MCF 10A (cell line): Measurements from ENCODE around the gene MYADML2. TPM values are rescaled to one million over a fixed set of nuclear protein-coding genes. Genes with fewer than 3 reads are reported as not detected.

Experiments used
- BruUV-seq: library from RNA; stranded (reverse); fragments of 400-500 nt; replicated peaks from 2 replicates; lab custom pipeline; 2021; lab: Mats Ljungman, UMichigan
- CTCF ChIA-PET: fragments of 300-600 bp; sonication (Branson Sonifier 250); formaldehyde crosslinking; extraction: SDS; loops from one replicate; lab custom pipeline; 2021; ENCODE audit warnings: antibody characterized with exemption, inconsistent platforms; lab: Yijun Ruan, JAX
- POLR2A ChIA-PET: fragments of 300-600, 350-650 bp; sonication (Branson Sonifier 250); formaldehyde crosslinking; extraction: SDS; loops from one replicate; lab custom pipeline; 2020; ENCODE audit warnings: antibody characterized with exemption, inconsistent platforms; lab: Yijun Ruan, JAX
- DNase-seq: peaks from one replicate; pipeline ENCODE4 v3.0.0-alpha.2; 2018; ENCODE audit not compliant: unreplicated experiment
- H3K27ac Mint-ChIP-seq: one replicate; pipeline ENCODE4 v1.8.0; 2022; ENCODE audit warnings: mild to moderate bottlenecking, low read depth, mixed read lengths; ENCODE audit not compliant: unreplicated experiment
- H3K27me3 Mint-ChIP-seq: one replicate; pipeline ENCODE4 v1.8.0; 2022; ENCODE audit warnings: mixed read lengths; ENCODE audit not compliant: insufficient read depth, unreplicated experiment
- H3K36me3 Mint-ChIP-seq: one replicate; pipeline ENCODE4 v1.8.0; 2022; ENCODE audit warnings: mild to moderate bottlenecking, moderate library complexity, mixed read lengths; ENCODE audit not compliant: insufficient read depth, unreplicated experiment
- H3K4me1 Mint-ChIP-seq: one replicate; pipeline ENCODE4 v1.8.0; 2022; ENCODE audit warnings: mixed read lengths; ENCODE audit not compliant: insufficient read depth, unreplicated experiment
- H3K4me3 Mint-ChIP-seq: one replicate; pipeline ENCODE4 v1.8.0; 2022; ENCODE audit warnings: mild to moderate bottlenecking, moderate library complexity, mixed read lengths; ENCODE audit not compliant: unreplicated experiment
- H3K9me3 Mint-ChIP-seq: one replicate; pipeline ENCODE4 v1.8.0; 2022; ENCODE audit warnings: mixed read lengths; ENCODE audit not compliant: unreplicated experiment
- intact Hi-C: fragments of 100-400 bp; cut with micrococcal nuclease; formaldehyde crosslinking; loops from 2 replicates; pipeline ENCODE4 v1.14.1; 2022
- total RNA-seq: library from RNA; stranded (reverse); gene quantifications from 2 replicates; pipeline ENCODE4 v1.2.3, GENCODE V29; 2022
- TF ChIP-seq, protein P1 (sequence below): fragments of 200-600 bp; IDR thresholded peaks from one replicate; pipeline ENCODE4 v1.8.0; 2022; ENCODE audit warnings: antibody characterized with exemption, mild to moderate bottlenecking; ENCODE audit not compliant: unreplicated experiment

Gene MYADML2
- total RNA-seq, 1 experiment from 2014 or later = not detected

DNA sequence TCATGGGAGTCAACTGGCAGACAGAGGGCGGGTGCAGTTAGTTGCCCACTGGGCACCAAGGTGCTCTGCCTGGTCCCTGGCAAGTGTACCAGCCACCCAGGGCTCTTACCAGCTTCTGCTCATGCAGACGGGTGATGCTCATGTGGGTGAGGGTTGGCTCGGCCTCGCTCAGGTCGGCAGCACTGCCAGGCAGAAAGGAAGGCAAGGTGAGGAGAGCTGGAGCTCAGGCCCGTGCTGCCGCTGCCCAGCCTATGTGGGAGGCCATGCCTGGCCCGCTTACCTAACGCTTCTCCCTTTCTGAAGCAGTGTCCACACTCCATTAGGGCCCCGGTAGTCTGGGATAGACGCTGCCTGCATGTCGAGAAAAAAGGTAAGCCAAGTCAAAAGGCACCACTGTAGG lies 31.7 kb downstream of the MYADML2 start:
- intact Hi-C loops = loop anchor here (10.0 kb wide), 1 partner anchor 51 kb away; the partner anchor contains the start of gene P4HB
- TF ChIP-seq, protein P1, sequence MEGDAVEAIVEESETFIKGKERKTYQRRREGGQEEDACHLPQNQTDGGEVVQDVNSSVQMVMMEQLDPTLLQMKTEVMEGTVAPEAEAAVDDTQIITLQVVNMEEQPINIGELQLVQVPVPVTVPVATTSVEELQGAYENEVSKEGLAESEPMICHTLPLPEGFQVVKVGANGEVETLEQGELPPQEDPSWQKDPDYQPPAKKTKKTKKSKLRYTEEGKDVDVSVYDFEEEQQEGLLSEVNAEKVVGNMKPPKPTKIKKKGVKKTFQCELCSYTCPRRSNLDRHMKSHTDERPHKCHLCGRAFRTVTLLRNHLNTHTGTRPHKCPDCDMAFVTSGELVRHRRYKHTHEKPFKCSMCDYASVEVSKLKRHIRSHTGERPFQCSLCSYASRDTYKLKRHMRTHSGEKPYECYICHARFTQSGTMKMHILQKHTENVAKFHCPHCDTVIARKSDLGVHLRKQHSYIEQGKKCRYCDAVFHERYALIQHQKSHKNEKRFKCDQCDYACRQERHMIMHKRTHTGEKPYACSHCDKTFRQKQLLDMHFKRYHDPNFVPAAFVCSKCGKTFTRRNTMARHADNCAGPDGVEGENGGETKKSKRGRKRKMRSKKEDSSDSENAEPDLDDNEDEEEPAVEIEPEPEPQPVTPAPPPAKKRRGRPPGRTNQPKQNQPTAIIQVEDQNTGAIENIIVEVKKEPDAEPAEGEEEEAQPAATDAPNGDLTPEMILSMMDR = no peak
- ChIA-PET POLR2A (interaction anchor here (0.7 to 2.8 kb wide), 5 partner anchors 11 to 620 kb away, joined by 3 to 59 read pairs (median 4); partner anchors contain the start of gene MAFG), CTCF (no interaction called here)
- peaks cover 37% of the 10 kb centered on the region for H3K4me1 Mint-ChIP-seq
- peaks cover 64% of the 10 kb centered on the region for H3K36me3 Mint-ChIP-seq
- no peak overlapping the region for H3K27ac Mint-ChIP-seq
- no peak for DNase-seq
- no TSS peak for BruUV-seq
- no peaks in the 10 kb centered on the region for H3K9me3 Mint-ChIP-seq
- H3K27me3 Mint-ChIP-seq = no peaks in the 10 kb centered on the region
- H3K4me3 Mint-ChIP-seq = no peak overlapping the region

DNA sequence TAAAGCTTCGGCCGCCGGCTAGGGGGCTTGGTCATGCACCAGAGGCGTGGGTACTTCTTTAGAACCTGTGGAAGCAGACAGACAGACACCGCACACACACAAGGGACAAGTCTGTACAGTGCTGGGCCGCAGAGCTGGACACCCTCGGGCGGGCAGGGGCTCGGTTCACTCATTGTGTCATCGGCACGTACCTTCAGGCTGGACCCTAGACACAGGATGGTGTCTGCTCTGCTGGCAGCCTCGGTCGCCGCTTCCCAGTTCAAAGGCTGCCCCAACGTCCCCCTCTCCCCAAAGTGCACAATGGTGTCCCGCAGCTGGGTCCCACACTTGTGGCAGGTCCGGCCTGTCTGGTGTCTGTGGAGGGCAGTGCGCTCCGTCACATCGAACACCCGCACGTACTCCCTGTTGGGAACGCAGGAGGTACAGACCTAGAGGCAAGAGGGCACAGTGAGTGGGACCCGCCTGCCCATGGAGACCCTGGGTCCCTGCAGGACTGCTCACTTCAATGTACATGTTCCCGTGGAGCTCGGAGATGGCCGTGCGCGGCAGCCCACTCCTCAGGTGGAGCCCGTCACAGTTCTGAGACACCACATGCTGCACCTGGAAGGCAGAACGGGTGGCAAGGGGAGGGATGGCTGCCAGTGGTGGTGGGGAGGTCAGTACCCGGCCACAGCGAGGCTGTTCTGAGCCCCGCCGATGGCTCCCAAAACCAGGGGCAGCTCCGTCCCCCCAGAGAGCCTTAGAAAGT lies 32.8 kb downstream of the MYADML2 start:
- no peak for DNase-seq
- H3K4me1 Mint-ChIP-seq = peaks cover 37% of the 10 kb centered on the region

DNA sequence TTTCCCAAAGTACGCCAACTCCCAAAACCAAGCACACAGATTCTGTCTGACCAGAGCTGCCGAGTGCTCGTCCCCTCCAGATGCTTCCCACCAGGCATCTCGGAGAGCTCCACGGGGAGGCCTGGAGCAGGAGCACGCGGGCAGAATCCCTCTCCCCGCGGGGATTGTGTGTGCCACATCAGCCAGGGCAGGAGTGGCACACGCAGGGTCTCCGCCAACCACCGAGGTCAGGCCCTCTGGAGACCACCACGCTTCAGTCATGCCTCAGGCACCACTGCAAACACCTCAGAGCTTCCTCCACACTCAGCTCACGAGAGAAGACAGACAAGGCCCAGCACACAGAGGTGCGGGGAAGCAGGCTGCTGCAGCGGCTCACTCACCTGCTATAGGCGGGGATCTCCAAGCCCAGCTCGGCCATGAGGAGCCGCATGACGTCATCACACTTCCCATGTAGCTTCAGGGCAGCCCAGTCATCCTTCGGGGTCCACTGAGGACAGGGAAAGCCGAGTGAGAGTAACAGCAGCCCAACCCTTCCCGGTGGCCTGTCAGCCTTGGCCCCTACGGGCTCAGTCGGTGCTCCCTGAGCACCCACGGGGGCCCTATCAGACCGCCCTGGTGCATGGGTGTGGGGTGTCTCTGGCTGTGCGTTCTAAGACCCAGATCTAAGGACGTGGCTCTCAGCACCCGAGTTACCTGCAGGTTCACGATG lies 33.5 kb downstream of the MYADML2 start:
- Mint-ChIP-seq H3K9me3 (no peaks in the 10 kb centered on the region), H3K36me3 (peaks cover 49% of the 10 kb centered on the region), H3K27me3 (no peaks in the 10 kb centered on the region), H3K27ac (peak overlapping the region; percentile 21), H3K4me3 (no peak overlapping the region), H3K4me1 (peaks cover 37% of the 10 kb centered on the region)
- no TSS peak for BruUV-seq
- DNase-seq = no peak
- ChIA-PET POLR2A (interaction anchor here (0.8 to 5.2 kb wide), 8 partner anchors 12 to 191 kb away, joined by 3 to 54 read pairs (median 5); partner anchors contain the start of genes ALYREF, ANAPC11, CENPX and LRRC45), CTCF (interaction anchor here (0.6 to 1.4 kb wide), 5 partner anchors 9 to 519 kb away, joined by 3 to 7 read pairs (median 5); partner anchors contain the start of genes BAHCC1, CENPX and MAFG)
- TF ChIP-seq, protein P1 = no peak
- intact Hi-C loops = loop anchor here (10.0 kb wide), 1 partner anchor 49 kb away; the partner anchor contains the start of gene P4HB

More for the DNA sequence above, 32.8 kb downstream of the MYADML2 start:
- Mint-ChIP-seq H3K27ac (no peak overlapping the region), H3K9me3 (no peaks in the 10 kb centered on the region), H3K4me3 (no peak overlapping the region), H3K36me3 (peaks cover 55% of the 10 kb centered on the region), H3K27me3 (no peaks in the 10 kb centered on the region)
- ChIA-PET CTCF (interaction anchor here (0.6 to 1.4 kb wide), 4 partner anchors 9 to 109 kb away, joined by 3 to 7 read pairs (median 5); partner anchors contain the start of genes CENPX and MAFG), POLR2A (interaction anchor here (1.1 to 5.2 kb wide), 3 partner anchors 11 to 108 kb away, joined by 3 to 54 read pairs (median 9); partner anchors contain the start of genes CENPX, LRRC45 and MAFG)
- TF ChIP-seq, protein P1 = no peak
- intact Hi-C loops = loop anchor here (10.0 kb wide), 1 partner anchor 49 kb away; the partner anchor contains the start of gene P4HB
- BruUV-seq = no TSS peak
